ENCODE data around the gene ZBTB1.
"Not testable (repeated sequence)": the region's sequence is repeated elsewhere in the genome, so short reads cannot be mapped to it uniquely, and the experiment has no call there.

The ZBTB1 gene

DNA sequence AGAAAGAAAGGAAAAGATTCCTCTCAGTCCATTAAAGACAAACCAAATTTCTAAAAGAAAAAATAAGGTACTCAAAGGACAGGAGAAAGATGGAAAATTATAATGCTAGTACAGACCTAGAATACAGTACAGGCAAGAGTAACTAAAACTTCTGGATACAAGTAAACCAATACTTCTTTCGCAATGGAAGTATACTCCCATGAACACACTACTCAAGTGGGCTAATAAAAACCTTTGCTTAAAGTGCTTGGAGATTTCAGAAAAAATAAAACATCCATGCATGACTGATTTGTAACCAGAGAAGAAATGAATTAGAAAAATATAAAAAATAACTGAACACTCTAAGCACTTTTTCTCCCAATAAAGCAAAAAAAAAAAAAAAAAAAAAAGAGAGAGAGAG lies 4.5 kb upstream of the ZBTB1 start:
- DNase-seq: no peak

- no peak for DNase-seq
Measured at GRCh38 chr14:64501411-64502171, 3.0 kb upstream of the ZBTB1 start.

GRCh38 chr14:64502456-64502855 lies 2.1 kb upstream of the ZBTB1 start:
- no peak for DNase-seq

DNA sequence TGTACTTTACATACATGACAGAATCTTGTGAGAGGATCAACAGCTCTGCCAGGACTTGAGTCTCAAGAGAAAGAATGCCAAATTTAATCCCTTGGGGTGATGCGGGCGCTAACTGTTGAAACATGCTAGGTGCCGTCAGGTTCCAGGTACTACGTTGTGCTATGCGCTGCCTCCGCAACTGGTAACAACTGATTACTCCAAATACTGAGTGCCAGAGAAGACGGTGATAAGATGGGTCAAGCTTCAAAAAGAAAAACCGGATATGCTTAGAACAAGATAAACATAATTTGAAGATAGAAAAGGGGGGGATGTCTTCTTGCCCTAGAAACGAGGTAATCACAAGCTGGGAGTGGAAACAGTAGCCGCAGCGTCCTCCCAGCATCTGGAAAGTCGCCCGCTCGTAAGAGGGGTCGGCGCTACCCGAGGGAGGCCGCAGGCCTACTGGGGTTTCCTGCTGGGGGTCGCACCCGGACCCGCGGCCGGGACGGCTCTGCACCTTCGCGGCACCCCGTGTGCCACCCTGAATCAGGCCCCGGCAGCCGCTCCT lies 1.6 kb upstream of the ZBTB1 start:
- DNase-seq: no peak

DNA sequence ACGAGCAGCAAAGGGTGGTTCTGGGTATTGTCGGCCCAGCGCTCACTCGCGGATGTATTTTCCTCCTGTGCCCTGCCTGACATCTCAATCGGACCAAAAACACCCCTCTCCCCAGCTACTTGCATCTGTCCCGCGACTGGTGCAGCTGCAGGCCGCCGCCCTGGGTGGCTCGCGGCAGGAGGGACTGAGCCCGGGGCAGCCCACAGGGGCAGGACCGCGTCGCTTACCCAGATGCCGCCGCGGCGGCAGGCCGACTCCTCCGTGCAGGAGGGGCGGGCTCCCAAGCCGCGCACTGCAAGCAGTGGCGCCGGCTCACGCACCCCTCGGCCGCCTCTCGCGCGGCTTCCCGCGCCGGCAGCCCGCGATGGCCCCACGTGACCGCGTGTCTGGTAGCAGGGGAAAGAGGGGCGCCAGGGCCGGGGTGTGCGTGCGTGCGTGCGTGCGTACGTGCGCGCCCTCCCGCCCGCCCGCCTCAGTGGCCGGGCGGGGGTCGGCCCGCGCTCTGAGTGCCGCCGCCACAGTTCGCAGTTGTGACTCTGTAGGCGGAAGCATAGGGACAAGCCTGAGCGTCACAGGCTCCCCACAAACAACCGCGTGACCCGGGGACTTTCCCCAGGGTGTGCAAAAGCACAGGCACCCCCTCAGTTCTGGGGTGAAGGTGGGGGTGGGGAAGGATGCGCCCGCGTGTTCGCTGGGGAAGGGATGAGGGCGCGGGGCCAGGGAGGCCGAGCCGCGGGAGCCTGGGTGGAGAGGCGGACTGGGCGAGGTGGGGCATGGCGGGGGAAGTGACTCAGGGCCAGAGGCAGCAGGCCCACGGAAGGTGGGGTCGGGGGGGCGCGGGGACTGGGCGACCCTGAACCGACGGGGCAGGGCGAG lies 898 bp upstream of the ZBTB1 start, which contains the start of gene ZBTB25:
TSS of gene ZBTB25 (minus strand) at position 405 of the 876 bp plus-strand sequence. CDS start 13,305 bp downstream, outside the sequence.
- DNase-seq: peak; percentile 90

DNA sequence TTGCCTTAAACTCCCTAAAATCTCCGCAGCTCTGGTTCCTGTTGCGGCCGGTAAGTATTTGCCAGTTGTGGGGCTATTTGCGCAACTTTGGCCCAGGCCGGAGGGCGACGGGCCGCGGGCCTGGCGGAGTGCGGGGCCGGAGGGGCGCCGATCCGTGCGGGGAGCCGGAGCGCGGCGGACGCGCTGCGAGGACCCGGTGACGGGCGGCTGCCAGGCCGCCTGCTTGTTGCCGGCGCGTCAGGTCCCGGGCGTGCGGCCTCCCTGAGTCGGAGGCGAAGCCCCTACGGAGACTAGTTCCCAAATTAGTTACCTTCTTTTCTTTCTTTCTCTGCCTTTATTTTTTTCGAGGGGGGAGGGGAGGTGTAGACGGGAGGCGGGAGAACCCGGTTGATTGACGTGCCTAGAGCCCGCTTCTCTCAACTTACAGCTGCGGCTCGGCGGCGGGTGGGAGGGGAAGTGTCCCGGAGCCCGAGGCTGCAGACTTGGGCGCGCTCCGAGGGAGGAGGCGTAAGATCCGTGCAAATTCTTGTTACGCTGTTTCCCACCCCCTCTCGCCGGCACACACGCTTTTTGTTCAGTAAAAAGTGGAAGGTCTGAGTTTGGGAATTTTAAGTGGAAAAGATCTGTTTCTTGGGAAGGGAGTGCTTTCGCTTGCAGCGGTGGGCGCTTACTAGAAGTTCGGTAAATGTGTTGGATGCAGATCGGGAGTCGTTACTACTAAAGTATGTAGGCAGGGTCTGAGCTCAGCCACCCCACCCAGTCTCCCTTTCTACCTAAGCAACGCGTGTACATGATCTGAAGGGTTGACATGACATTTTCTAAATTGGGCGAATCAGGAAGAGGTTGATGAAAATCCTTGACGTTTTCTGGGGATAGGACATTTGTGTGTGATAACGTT lies 576 bp downstream of the ZBTB1 start:
- peak; percentile 82 for DNase-seq

GRCh38 chr14:64506721-64507120 lies 2.2 kb downstream of the ZBTB1 start:
- no peak for DNase-seq

GRCh38 chr14:64507376-64508156 lies 3.0 kb downstream of the ZBTB1 start:
- no peak for DNase-seq

- DNase-seq: no peak
Measured at GRCh38 chr14:64508215-64508776, 3.7 kb downstream of the ZBTB1 start.

DNA sequence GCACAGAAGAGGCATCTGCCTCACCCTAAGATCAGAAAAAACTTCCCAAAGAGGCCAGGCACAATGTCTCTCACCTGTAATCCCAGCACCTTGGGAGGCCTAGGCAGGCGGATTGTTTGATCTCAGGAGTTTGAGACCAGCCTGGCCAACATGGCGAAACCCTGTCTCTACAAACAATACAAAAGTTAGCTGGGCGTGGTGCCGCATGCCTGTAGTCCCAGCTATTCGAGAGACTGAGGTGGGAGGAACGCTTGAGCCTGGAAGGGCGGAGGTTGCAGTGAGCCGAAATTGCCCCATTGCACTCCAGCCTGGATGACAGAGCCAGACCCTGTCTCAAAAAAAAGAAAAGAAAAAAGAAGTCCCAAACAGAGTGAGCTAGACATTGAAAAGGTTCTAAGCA lies 4.5 kb downstream of the ZBTB1 start:
- no peak for DNase-seq

- DNase-seq: peak; percentile 65
Measured at GRCh38 chr14:64510825-64511671, 6.5 kb downstream of the ZBTB1 start.

- no peak for DNase-seq
Measured at GRCh38 chr14:64513271-64513670, 8.7 kb downstream of the ZBTB1 start.

GRCh38 chr14:64515053-64515452 lies 10.5 kb downstream of the ZBTB1 start:
- DNase-seq: no peak

DNA sequence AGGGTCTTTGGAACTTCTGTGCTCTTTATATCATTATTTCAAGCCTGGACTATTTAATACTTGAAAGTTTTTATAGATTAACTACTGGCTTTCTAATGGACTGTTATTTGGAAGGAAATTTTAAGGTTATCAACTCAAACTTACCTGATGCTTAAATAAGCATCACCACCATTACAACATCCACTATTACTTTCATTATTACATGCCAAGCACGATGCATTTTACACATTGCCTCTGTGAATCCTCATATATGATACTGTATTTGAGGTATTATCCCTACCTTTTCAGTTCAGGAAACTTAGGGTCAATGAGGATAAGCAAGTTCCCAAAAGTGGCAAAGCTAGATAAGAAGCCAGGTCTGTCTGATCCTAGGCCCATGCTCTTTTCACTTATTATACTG lies 12.4 kb downstream of the ZBTB1 start:
- DNase-seq: no peak

DNA sequence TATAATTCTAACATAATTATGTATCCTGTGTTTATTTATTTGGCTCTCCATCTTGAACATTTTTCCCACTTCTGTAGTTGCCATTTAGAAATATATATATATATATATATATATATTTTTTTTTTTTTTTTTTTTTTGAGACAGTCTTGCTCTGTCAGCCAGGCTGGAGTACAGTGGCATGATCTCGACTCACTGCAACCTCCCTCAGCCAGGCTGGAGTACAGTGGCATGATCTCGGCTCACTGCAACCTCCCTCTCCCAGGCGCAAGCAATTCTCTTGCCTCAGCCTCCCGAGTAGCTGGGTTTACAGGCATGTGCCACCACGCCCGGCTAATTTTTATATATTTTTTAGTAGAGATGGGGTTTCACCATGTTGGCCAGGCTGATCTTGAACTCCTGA lies 13.1 kb downstream of the ZBTB1 start:
- DNase-seq: not testable (repeated sequence)

DNA sequence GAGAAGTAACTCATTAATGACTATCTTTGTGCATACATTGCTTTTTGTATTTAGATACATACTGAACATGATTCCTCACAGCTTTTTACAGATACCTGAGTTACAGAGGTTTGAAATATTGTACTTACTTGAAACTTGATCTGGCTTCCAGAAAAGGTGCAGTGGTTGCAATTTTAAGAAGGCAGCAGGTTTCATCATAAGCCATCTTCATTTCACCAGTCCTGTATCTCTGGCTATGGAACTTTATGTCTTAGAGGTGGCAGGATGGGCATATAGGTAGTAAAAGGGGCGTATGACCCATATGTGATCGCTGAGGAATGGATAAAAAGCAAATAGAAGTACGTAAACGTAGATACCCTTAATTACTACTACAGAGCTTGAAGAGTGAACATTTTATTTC lies 13.7 kb downstream of the ZBTB1 start:
- no peak for DNase-seq

GRCh38 chr14:64520699-64521098 lies 16.1 kb downstream of the ZBTB1 start:
- DNase-seq: no peak

DNA sequence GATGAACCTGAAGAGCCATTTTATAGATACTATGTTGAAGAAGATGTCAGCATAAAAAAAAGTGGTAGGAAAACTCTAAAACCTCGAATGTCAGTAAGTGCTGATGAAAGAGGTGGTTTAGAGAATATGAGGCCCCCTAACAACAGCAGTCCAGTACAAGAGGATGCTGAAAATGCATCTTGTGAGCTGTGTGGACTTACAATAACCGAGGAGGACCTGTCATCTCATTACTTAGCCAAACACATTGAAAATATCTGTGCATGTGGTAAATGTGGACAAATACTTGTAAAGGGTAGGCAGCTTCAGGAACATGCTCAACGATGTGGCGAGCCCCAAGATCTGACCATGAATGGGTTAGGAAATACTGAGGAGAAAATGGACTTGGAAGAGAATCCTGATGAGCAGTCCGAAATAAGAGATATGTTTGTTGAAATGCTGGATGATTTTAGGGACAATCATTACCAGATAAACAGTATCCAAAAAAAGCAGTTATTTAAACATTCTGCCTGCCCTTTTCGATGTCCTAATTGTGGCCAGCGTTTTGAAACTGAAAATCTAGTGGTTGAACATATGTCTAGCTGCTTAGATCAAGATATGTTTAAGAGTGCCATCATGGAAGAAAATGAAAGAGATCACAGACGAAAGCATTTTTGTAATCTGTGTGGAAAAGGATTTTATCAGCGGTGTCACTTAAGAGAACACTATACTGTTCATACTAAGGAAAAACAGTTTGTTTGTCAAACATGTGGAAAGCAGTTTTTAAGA lies 18.2 kb downstream of the ZBTB1 start:
- no peak for DNase-seq

GRCh38 chr14:64525354-64525753 lies 20.8 kb downstream of the ZBTB1 start:
- no peak for DNase-seq

DNA sequence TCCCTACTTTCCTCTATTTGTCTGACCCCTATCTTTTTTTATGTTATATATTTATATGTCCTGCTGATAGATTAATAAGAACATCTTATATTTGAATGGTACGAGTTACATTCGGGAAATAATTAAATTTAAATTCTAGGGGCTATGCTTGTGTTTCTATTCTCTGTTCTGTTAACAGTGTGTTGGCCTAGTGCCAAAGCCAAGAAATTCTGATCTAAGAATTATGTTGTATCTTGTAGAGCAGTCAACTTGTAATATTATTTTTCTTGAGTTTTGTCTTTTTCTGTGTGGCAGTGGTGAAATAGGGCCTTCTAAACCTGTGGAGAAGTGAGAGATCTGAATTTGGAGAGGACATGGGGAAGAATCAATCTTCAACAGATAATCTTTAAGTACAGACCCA lies 27.0 kb downstream of the ZBTB1 start:
- DNase-seq: no peak
